K562 (cell line): ENCODE data around the gene USP31. TPM values are rescaled to one million over a fixed set of nuclear protein-coding genes. Genes with fewer than 3 reads are reported as not detected.

Experiments used
- ATAC-seq: fragments of 200-7000 bp; cut with Tn5 transposase; 3 replicates; pipeline ENCODE4 v1.9.1; 2020; ENCODE audit warnings: moderate library complexity
- BruUV-seq: library from RNA; stranded (reverse); fragments of 400-500 nt; replicated peaks from 2 replicates; lab custom pipeline; 2021; lab: Mats Ljungman, UMichigan
- CTCF ChIA-PET: fragments of 300-600 bp; formaldehyde crosslinking; extraction: SDS; loops from one replicate; lab custom pipeline; 2021; ENCODE audit warnings: low intra/inter-chr PET ratio; lab: Yijun Ruan, JAX
- POLR2A ChIA-PET: fragments of 300-600, 350-650 bp; sonication (Branson Sonifier 250); formaldehyde crosslinking; extraction: SDS; loops from one replicate; lab custom pipeline; 2021; ENCODE audit warnings: antibody characterized with exemption, inconsistent platforms; lab: Yijun Ruan, JAX
- DNase-seq, 4 experiments: peaks; one replicate each; pipeline versions ENCODE4 v3.0.0 to v3.0.0-alpha.2; 2011 to 2018; ENCODE audit warnings: low spot score in 3 of 4, mixed read lengths in 3 of 4; ENCODE audit errors: extremely low read depth in 1 of 4
- FAIRE-seq: peaks from 2 replicates; lab custom pipeline; 2011; peaks lifted over from hg19 to GRCh38; lab: Jason Lieb, UNC
- H2AFZ ChIP-seq: 2 replicates; pipeline ENCODE4 v1.6.0; 2011; ENCODE audit warnings: low read depth, low read length, control low read depth, inconsistent platforms
- H3K27ac ChIP-seq: fragments of 200-600 bp; 3 replicates; pipeline ENCODE4 v1.8.0; 2011; ENCODE audit warnings: low read depth, mild to moderate bottlenecking, control low read depth, inconsistent platforms, low read length, moderate library complexity, mixed read lengths; ENCODE audit errors: extremely low read depth
- H3K27me3 ChIP-seq, 2 experiments: fragments of 300-600 bp in 1 of 2; 2 replicates in 1 of 2; 3 replicates in 1 of 2; pipeline versions ENCODE4 v1.6.0 to v1.8.0; 2011; ENCODE audit warnings: inconsistent platforms in 2 of 2, low read length in 2 of 2, mild to moderate bottlenecking in 1 of 2, mixed read lengths in 1 of 2, moderate library complexity in 1 of 2; ENCODE audit not compliant: control insufficient read depth in 2 of 2, insufficient read depth in 2 of 2
- H3K36me3 ChIP-seq: fragments of 300-600 bp; 3 replicates; pipeline ENCODE4 v1.8.0; 2011; ENCODE audit warnings: mild to moderate bottlenecking, low read length, inconsistent platforms; ENCODE audit not compliant: control insufficient read depth, insufficient read depth
- H3K4me1 ChIP-seq, 2 experiments: fragments of 200-600 bp in 1 of 2; replicated peaks in 1 of 2; 2 replicates in 1 of 2; 3 replicates in 1 of 2; pipeline versions ENCODE4 v1.5.1 to v1.8.0; 2011; ENCODE audit warnings: inconsistent platforms in 2 of 2, low read length in 2 of 2, mild to moderate bottlenecking in 1 of 2, mixed read lengths in 1 of 2, moderate library complexity in 1 of 2; ENCODE audit not compliant: control insufficient read depth in 2 of 2, insufficient read depth in 2 of 2
- H3K4me2 ChIP-seq: 2 replicates; pipeline ENCODE4 v1.6.1; 2011; ENCODE audit warnings: low read length, control low read depth, inconsistent platforms, mixed read lengths; ENCODE audit not compliant: insufficient read depth
- H3K4me3 ChIP-seq: fragments of 200-600 bp; sonication (generic), shearing (Covaris generic); 2 replicates; pipeline ENCODE4 v1.5.1; 2016; ENCODE audit warnings: control low read depth, inconsistent platforms
- H3K79me2 ChIP-seq: fragments of 200-600 bp; 3 replicates; pipeline ENCODE4 v1.8.0; 2011; ENCODE audit warnings: low read length, inconsistent platforms; ENCODE audit not compliant: control insufficient read depth, insufficient read depth
- H3K9ac ChIP-seq, 2 experiments: 2 replicates each; pipeline versions ENCODE4 v1.6.0 to v1.6.1; 2011; ENCODE audit warnings: low read depth in 2 of 2, low read length in 2 of 2, control low read depth in 1 of 2, inconsistent platforms in 1 of 2, mild to moderate bottlenecking in 1 of 2, mixed read lengths in 1 of 2; ENCODE audit not compliant: insufficient read depth in 1 of 2
- H3K9me1 ChIP-seq: one replicate; pipeline ENCODE4 v1.6.0; 2011; ENCODE audit warnings: inconsistent platforms, mild to moderate bottlenecking, low read length, moderate library complexity; ENCODE audit not compliant: control insufficient read depth, insufficient read depth
- H3K9me3 ChIP-seq: replicated peaks from 2 replicates; pipeline ENCODE4 v1.5.1; 2011; ENCODE audit warnings: low read depth, low read length, inconsistent platforms; ENCODE audit not compliant: control insufficient read depth, insufficient read depth
- H4K20me1 ChIP-seq: replicated peaks from 2 replicates; pipeline ENCODE4 v1.6.1; 2011; ENCODE audit warnings: low read length, inconsistent platforms, mixed read lengths; ENCODE audit not compliant: control insufficient read depth, insufficient read depth
- ARID3B ChIP-seq: fragments of 250-450 bp; sonication (Bioruptor Pico); IDR thresholded peaks from 2 replicates; pipeline ENCODE4 v1.4.0; 2020; ENCODE audit warnings: borderline replicate concordance
- ATF7 ChIP-seq: fragments of 450-650 bp; IDR thresholded peaks from 2 replicates; pipeline ENCODE4 v1.7.1; 2014; ENCODE audit warnings: mild to moderate bottlenecking, moderate library complexity
- CREB3L1 ChIP-seq: fragments of 450-650 bp; IDR thresholded peaks from 2 replicates; pipeline ENCODE4 v1.6.1; 2014; ENCODE audit warnings: low read depth, mild to moderate bottlenecking, moderate library complexity, borderline replicate concordance
- DIDO1 ChIP-seq: fragments of 450-650 bp; IDR thresholded peaks from 2 replicates; pipeline ENCODE4 v1.6.1; 2016; ENCODE audit warnings: low read depth, missing biosample characterization, missing genetic modification characterization
- FIP1L1 ChIP-seq: fragments of 200-400 bp; formaldehyde crosslinking; IDR thresholded peaks from 2 replicates; pipeline ENCODE4 v1.6.1; 2018; ENCODE audit warnings: mild to moderate bottlenecking, low read depth, low read length; ENCODE audit not compliant: poor library complexity, severe bottlenecking
- HOXB6 ChIP-seq: fragments of 250-450 bp; sonication (Bioruptor Pico); IDR thresholded peaks from 2 replicates; pipeline ENCODE4 v1.5.1; 2022; ENCODE audit warnings: mild to moderate bottlenecking, borderline replicate concordance
- NBN ChIP-seq: fragments of 450-650 bp; IDR thresholded peaks from 2 replicates; pipeline ENCODE4 v1.6.1; 2016; ENCODE audit warnings: low read depth, mild to moderate bottlenecking
- NCOA4 ChIP-seq: fragments of 450-650 bp; IDR thresholded peaks from 2 replicates; pipeline ENCODE4 v1.6.1; 2018; ENCODE audit warnings: mild to moderate bottlenecking; ENCODE audit not compliant: partially characterized antibody
- NEUROD1 ChIP-seq: fragments of 150-350 bp; IDR thresholded peaks from 2 replicates; pipeline ENCODE4 v1.6.1; 2014; ENCODE audit warnings: borderline replicate concordance, low read length, low read depth; ENCODE audit not compliant: partially characterized antibody
- ZBTB7A ChIP-seq: IDR thresholded peaks from 2 replicates; pipeline ENCODE4 v1.6.1; 2011; ENCODE audit warnings: low read depth, mild to moderate bottlenecking, low read length, moderate library complexity, borderline replicate concordance; ENCODE audit not compliant: control insufficient read depth
- ZNF354B ChIP-seq: fragments of 250-450 bp; sonication (Bioruptor Pico); IDR thresholded peaks from 2 replicates; pipeline ENCODE4 v1.4.0; 2020
- ZNF584 ChIP-seq: fragments of 200-800 bp; sonication (Bioruptor generic); IDR thresholded peaks from 2 replicates; pipeline ENCODE4 v1.6.1; 2016; ENCODE audit warnings: low read depth, mild to moderate bottlenecking, missing genetic modification characterization, missing compliant biosample characterization
- WGBS: fragments of 100-300 bp; shearing (Covaris generic); methylation state at CpG from one replicate; pipeline ENCODE4 v1.1.6; 2016; ENCODE audit warnings: low coverage, mixed read lengths; ENCODE audit not compliant: insufficient coverage; ENCODE audit errors: missing lambda C conversion rate; 5-methylcytosine and 5-hydroxymethylcytosine counted together
- in situ Hi-C: fragments of 300-500 bp; cut with MboI; formaldehyde crosslinking; loops from 4 replicates; pipeline ENCODE4 v1.15.0; 2018; ENCODE audit warnings: inconsistent platforms, mixed read lengths
- intact Hi-C: fragments of 100-400 bp; cut with micrococcal nuclease; formaldehyde crosslinking; loops from 2 replicates; pipeline ENCODE4 v1.14.2; 2022
- polyA plus RNA-seq, 8 experiments: library from polyadenylated mRNA; depleted of rRNA in 4 of 8; stranded (reverse) in 5 of 8; unstranded in 3 of 8; fragments of >200 nt; fragmentation: Nextera tagmentation in 2 of 8; fragmentation: Illumina TruSeq in 1 of 8; extraction: Ambion mirVana in 2 of 8; extraction: Trizol in 1 of 8; gene quantifications; 2 replicates each; pipeline versions ENCODE4 v1.2.1 to v1.2.3, GENCODE V29; 2011 to 2014; ENCODE audit warnings: inconsistent platforms in 1 of 8, missing spikeins in 1 of 8
- total RNA-seq, 7 experiments: library from RNA; depleted of rRNA in 6 of 7; stranded (reverse); fragments of >200 nt in 6 of 7; fragmentation: Illumina TruSeq in 2 of 7; extraction: Trizol in 2 of 7; gene quantifications; 2 replicates each; pipeline versions ENCODE4 v1.2.1 to v1.2.3, GENCODE V29; 2011 to 2021; ENCODE audit warnings: low replicate concordance in 1 of 7

The USP31 gene
- total and polyA plus RNA-seq, 9 of the 15 experiments (the other 6 are each of a cell fraction or from before 2014, with no cell fraction given) = 0.56 to 4.9 (median 2.9) TPM

GRCh38 chr16:23172994-23173393, 23.7 kb upstream of the USP31 start:
- Histone ChIP-seq H3K4me1 (no peaks in the 10 kb centered on the region), H4K20me1 (no peaks in the 10 kb centered on the region), H3K4me2 (no peak overlapping the region), H2AFZ (no peak overlapping the region), H3K9ac (no peak overlapping the region), H3K79me2 (no peaks in the 10 kb centered on the region), H3K36me3 (no peaks in the 10 kb centered on the region), H3K27ac (no peak overlapping the region), H3K9me1 (no peaks in the 10 kb centered on the region), H3K4me3 (no peak overlapping the region), H3K27me3 (peaks cover 0 to 5% of the 10 kb centered on the region in 2 experiments; a peak in 2 of 5 replicates), H3K9me3 (no peaks in the 10 kb centered on the region)
- ATAC-seq (no peak), FAIRE-seq (no peak), DNase-seq (no peak)
- in situ Hi-C loops = no loop called here
- ChIA-PET POLR2A (no interaction called here), CTCF (interaction anchor here (0.6 kb wide), 1 partner anchor 449 kb away, joined by 5 read pairs; no protein-coding TSS in a partner anchor)
- no TSS peak for BruUV-seq
- TF ChIP-seq FIP1L1 (no peak), ARID3B (CRISPR knock-in tag) (no peak), NCOA4 (no peak), CREB3L1 (no peak), NBN (no peak), ATF7 (no peak), ZBTB7A (no peak), HOXB6 (CRISPR knock-in tag) (no peak), NEUROD1 (no peak), DIDO1 (tag) (no peak), ZNF584 (CRISPR knock-in tag) (no peak), ZNF354B (no peak)
- 1% methylated on average over 3 of the region's 3 CpGs for WGBS
- intact Hi-C loops = no loop called here
